Measurements from ENCODE around the gene REXO4.
"Not testable (repeated sequence)": the region's sequence is repeated elsewhere in the genome, so short reads cannot be mapped to it uniquely, and the experiment has no call there.

The REXO4 gene, protein sequence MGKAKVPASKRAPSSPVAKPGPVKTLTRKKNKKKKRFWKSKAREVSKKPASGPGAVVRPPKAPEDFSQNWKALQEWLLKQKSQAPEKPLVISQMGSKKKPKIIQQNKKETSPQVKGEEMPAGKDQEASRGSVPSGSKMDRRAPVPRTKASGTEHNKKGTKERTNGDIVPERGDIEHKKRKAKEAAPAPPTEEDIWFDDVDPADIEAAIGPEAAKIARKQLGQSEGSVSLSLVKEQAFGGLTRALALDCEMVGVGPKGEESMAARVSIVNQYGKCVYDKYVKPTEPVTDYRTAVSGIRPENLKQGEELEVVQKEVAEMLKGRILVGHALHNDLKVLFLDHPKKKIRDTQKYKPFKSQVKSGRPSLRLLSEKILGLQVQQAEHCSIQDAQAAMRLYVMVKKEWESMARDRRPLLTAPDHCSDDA

DNA sequence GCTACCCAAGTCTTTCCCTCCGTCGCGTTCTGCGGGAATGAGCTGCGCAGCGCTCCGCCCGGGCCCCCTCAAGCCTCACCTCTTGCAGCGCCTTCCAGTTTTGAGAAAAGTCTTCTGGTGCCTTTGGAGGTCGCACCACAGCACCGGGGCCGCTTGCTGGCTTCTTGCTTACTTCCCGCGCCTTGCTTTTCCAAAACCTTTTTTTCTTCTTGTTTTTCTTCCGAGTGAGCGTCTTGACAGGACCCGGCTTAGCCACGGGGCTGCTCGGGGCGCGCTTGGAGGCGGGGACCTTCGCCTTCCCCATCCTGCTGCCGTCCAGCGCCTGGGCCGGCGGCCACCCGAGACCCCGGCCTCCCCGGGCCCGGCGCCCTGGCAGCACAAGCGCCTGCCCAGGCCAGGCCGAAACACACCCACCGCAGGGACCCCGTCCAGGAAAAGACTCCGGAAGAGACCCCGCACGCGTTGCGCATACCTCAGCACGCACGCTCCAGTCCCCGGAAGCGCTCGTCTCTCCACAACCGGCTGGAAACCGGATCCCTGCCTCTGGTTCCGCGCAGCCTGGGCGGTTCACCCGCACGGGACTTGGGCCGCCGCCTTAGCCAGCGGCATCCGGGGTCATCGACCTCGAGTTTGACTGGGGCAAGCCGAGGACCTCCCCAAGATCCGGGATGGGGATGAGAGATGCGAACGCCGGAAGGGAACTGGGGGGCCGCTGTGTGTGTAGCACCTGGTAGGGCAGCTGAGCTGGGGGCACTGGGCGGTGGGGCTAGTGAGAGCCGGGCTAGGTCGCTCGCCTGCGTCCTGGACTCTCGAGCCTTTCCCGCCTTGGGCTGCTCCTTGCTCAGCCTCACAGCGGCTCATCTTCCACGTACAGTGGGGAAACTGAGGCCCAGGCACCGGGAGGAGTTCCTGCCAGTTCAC, at the start of gene REXO4:
REXO4 (minus strand) TSS at position 470 of the 921 bp plus-strand sequence; CDS start at position 304, 166 bp downstream.
- peak; percentile 94 for DNase-seq

DNA sequence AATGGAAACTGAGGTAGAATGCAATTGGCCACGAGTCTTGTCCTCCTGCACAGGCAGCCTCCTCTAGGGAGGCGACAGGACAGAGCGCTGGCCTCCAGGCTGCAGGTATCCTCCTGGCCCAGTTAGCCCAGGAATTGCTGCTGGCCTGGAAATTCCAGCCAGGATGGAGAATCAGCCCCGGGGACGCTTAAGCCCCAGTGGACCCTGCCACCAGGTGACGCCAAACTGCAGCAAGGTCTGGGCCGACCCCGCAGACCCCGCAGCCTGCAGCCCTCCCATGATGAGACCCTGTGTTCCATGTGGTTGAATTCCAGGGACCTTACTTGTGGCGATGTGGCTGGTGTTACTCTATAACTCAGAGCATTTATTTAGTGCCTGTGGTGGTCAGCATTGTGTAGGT, 49.3 kb upstream of the REXO4 start:
- no peak for DNase-seq

DNA sequence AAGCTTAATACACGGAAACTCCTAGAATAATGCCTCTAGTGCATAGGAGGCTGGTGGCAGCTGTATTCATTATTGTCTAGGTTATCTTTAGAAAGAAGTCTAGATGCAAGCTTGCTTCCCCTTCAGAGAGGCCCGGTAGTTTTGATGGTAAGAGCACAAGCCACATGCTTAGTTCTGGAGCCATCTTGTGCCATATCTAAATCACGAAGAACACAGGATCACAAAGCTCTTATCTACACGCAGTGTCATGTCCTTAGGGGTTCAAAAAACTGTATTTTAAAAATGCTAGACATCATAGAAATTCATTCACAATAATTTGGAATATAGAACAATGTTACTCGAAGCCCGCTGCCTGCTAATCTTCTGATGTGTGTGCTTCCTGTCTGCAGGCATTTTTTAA, 48.2 kb upstream of the REXO4 start:
- DNase-seq, result no peak

DNA sequence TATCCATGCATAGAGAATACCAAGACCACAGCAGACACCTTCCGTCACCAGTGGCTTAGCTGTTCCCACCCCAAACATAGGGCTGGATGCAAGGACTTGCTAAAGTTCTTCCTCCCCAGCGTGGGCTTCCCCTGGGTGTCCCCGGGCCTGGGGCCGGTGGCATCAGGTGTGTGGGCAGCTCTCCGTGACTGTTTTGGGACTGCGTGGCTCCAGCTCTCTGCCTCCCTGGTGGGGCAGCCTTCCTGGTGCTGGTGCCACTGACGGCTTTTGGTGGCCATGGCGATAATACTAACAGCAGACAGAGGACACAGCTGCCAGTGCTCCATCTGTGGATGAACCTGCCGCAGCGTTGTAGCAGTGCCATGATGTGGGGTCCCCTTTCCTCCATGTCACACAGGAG, 46.8 kb upstream of the REXO4 start:
- DNase-seq, result no peak

DNA sequence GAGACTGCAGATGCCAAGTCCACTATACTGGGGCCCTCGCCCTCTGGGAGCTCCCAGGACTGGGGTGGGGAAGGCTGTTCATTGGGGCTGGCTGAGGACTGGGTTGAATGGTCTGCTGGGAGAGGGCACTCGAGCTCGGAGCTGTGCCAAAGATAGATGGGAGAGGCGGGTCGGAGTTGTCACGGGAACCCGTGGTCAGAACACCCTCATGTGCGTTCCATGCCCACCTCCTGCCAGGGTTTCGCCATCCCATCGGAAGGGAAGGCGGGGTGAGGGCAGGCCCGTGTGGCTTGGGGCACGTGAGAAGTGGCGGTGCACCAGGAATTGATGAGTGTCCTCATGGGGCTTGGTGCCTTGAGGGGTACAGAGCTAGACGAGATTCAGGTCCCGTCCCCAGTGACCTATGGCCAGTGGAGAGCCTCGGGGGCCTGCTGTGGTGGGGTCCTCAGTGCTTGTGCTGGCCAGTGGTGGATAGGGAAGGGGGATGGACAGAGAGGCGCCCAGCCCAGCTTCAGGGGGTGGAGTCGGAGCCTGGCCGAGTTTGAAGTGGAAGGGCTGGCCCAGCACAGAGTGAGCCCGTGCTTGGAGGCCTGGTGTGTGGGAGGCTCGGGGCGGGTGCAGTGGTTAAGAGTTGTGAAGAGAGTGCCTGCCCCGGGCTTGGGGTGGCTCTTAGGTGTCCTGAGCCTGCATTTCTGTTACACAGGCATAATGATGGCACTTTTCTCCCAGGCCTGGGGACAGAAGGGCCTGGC, 46.2 kb upstream of the REXO4 start:
- no peak for DNase-seq

DNA sequence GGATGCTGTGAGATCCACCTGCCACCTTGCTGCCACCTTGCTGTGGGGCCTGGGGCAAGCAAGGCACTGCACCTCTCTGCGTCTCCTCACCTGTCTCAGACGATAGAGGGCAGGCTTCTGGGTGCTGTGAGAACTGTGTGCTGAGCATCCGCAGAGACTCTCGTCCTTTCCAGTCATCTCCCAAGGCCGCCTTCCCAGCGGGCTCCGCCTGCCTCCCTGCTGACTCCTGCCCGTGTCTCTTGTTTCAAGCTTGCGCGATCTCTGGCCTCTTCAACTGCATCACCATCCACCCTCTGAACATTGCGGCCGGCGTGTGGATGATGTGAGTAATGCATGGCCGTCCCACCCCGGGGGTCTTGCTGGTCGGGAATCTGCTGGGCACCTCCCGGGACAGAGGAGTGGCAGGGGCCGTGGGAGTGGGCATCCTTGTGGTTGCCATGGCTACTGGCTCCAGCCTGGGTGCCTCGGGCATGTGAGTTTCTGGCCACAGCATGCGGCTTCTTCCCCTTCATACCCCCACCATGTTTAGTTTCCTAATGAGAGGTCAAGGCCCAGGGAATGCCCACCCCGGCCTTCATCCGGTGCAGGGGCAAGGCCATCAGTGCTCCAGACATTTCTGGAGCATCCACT, 45.5 kb upstream of the REXO4 start:
- DNase-seq, result no peak

DNA sequence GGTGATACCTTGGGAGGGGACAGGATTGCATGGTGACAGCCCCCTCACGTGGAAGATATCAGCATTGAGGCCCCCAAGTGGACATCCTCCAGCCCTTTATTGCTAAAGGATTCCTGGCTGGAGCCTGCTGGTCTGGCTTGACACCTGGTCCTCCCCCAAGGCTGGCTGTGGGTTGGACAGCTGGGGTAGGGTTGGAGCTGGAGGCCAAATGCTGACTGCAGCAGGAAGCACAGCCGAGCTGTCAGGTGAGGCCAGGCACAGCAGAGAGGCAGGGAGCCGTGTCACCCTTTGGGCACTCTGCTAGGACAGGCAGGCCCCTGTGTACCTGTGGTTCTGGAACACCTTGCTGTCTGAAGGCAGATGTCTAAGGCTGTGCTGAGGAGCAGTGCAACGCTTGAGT, 44.2 kb upstream of the REXO4 start:
- no peak for DNase-seq

DNA sequence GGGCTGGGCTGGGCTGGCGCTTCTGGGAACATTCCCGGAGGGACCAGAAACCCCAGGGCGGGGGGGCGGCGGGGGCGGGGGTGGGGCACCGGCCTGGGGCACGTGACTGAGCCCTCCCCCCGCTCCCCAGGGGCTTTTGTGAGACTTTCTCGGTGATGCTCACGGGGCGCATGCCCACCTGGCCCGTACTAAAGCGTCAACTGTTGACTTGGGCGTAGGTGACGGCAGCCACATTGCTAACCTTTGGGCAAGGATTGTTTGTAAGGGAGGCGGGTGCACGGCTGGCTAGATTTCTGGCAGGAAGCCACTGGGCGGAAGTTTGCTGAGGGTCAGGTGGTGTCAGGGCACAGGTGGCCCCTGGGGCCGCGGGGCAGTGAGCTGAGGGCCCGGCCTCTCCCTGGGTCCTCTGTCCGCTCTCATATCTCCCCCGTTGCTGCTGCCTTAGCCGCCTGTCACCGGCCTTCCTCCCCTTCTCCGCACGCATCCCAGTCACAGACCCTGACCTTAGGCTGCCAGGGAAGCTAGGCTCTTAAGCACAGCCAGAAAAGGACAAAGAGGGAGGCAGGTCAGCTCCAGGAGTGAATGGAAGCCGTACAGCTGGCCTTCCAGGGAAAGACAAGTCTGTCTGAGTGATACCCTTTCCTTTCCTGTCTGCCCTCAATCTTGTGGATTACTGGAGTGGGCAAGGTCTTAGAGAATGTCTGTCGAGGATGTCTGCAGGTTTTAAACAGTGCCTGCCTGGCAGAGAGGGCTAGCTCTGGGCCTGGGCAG, 42.8 kb upstream of the REXO4 start:
- no peak for DNase-seq

DNA sequence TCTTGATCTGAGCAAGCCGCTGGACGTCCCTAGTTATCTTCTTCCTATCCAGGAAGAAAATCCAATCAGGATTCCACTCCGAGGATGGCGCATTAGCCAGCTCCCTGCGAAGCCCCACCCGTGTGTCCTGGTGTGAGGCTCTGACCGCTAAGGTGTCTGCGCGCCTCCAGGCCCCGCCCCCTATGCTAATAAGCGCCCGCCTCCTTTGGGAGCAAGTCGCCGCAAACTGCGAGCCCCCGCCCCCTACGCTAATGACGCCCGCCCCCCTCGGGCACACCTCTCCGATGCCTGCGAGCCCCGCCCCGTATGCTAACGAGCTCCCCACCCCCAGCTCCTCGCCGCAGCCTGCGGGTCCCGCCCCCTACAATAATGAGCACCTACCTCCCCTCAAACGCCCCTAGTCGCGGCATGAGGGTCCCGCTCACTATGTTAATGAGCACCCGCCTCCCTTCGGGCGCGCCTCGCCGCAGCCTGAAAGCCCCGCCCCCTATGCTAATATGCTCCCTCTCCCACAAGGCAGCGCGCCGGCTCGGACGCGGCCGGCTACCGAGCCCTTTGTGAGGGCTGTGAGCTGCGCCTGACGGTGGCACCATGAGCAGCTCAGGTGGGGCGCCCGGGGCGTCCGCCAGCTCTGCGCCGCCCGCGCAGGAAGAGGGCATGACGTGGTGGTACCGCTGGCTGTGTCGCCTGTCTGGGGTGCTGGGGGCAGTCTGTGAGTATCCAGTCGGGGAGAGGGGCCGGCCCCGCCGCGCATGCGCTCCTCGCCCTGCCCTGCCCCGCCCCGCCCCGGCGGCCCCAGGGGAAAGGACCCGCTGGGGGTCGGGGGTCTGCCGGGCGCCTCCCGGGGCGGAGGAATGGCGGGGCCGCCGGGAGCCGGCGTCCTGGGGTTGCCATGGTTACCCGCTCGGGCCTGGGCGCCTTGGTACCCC, 41.9 kb upstream of the REXO4 start, which contains the start of gene CACFD1:
CACFD1 (plus strand) TSS at position 503 of the 929 bp plus-strand sequence; CDS start at position 592, 89 bp downstream.
- peak; percentile 93 to 94 for DNase-seq

DNA sequence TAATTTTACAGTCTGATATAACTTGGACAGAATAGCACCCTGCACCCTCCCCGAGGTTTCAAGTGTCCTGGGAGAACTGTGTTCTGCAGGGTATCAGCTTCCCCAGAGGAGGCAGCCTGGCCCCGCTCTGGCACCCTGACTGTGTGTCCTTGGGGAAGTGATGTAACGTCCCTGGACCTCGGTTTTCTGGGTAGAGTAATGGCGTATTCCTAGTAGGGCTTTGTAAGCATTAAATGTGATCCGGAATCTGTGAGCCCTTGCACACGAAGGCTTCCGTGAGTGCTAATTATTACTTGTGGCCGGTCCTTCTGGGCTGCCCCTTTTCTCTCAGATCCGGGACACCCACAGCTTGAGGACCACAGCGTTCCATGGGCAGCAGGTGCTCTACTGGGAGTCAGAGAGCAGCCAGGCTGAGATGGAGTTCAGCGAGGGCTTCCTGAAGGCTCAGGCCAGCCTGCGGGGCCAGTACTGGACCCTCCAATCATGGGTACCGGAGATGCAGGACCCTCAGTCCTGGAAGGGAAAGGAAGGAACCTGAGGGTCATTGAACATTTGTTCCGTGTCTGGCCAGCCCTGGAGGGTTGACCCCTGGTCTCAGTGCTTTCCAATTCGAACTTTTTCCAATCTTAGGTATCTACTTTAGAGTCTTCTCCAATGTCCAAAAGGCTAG, 41.0 kb upstream of the REXO4 start:
- DNase-seq, result no peak

DNA sequence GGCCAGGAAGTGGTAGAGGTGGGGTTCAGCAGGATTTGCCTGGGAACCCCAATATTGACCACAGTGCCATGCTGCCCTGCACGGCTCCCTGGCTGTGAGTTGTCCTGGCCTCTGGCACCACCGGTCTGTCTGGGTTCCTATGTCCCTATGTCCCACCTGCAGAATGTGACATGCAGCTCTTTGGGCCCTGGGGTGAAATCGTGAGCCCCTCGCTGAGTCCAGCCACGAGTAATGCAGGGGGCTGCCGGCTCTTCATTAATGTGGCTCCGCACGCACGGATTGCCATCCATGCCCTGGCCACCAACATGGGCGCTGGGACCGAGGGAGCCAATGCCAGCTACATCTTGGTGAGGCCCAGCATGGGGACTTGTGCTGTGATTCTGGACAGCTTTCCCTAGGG, 39.9 kb upstream of the REXO4 start:
- DNase-seq, result no peak

DNA sequence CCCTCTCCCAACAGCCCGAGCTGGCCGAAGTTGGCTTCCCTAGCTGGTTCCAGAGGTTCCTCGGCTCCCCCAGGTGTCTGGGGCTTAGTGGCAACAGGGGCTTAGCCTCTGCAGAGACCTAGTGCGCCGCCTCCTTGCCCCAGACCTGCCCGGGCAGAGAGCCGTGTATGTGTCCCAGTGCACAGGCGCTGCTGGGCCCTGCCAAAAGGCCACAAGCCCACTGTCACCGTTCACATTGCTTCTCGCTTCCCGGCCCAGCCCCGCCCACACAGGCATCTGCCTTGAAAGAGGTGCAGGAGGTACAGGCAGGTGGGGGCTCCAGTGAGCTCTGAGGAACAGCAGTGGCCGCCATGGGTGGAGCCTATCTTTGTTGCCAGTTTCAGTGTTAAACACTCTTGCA, 39.4 kb upstream of the REXO4 start:
- DNase-seq, result no peak

DNA sequence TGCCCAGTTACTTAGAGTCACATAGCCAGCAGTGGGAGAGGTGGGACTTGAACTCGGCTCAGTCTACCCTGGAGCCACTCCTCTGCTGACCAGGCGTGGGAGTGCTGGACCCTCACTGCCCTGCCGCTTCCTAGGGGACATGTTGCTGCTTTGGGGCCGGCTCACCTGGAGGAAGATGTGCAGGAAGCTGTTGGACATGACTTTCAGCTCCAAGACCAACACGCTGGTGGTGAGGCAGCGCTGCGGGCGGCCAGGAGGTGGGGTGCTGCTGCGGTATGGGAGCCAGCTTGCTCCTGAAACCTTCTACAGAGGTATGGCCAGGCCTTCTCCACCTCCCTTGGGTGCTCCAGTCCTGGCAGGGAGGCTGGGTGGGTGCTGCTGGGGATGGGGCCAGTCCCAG, 38.6 kb upstream of the REXO4 start:
- no peak for DNase-seq

DNA sequence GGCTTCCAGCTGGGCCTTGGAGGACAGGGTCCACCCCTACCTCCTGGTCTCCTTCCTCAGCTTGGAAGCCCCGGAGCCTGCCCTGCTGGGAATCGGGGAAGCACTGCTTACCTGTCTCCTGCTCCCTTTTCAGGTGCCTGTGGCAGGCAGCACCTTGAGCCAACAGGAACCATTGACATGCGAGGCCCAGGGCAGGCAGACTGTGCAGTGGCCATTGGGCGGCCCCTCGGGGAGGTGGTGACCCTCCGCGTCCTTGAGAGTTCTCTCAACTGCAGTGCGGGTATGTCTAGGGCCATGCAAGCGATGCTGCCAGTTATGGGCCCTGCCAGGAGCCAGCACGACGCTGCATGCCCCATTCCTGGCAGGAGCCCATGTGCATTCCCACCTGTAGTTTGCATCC, 38.1 kb upstream of the REXO4 start:
- DNase-seq, result no peak

DNA sequence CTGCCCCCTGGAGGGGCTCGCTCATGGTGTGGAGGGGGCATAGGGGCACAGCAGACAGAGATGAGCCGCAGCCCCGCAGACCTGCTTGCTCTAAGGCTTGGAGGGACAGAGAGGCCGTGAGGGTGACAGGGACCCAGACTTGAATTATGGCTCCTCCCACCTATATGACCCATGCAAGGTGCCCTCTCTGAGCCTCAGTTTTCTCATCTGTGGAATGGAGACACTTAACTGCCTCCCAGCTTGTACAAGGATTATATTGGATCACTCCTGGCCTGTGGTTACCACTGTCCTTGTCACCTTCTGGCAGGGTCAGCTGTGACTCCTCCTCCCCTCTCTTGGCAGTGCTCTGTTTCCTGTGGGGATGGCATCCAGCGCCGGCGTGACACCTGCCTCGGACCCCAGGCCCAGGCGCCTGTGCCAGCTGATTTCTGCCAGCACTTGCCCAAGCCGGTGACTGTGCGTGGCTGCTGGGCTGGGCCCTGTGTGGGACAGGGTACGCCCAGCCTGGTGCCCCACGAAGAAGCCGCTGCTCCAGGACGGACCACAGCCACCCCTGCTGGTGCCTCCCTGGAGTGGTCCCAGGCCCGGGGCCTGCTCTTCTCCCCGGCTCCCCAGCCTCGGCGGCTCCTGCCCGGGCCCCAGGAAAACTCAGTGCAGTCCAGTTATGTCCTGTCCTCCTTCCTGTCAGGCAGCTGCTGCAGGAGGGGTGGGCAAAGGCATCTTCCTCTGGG, 37.3 kb upstream of the REXO4 start:
- DNase-seq, result no peak

DNA sequence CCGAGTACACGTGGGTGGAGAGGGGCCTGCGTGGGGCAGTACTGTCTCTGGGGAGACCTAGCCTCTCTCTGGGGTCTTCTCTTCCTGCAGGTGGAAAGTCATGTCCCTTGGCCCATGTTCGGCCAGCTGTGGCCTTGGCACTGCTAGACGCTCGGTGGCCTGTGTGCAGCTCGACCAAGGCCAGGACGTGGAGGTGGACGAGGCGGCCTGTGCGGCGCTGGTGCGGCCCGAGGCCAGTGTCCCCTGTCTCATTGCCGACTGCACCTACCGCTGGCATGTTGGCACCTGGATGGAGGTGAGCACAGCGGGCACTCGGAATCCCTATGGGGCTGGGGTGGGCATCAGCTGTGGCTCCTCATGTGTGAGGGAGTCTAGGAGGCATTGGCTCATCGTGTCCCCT, 36.5 kb upstream of the REXO4 start:
- DNase-seq, result no peak

DNA sequence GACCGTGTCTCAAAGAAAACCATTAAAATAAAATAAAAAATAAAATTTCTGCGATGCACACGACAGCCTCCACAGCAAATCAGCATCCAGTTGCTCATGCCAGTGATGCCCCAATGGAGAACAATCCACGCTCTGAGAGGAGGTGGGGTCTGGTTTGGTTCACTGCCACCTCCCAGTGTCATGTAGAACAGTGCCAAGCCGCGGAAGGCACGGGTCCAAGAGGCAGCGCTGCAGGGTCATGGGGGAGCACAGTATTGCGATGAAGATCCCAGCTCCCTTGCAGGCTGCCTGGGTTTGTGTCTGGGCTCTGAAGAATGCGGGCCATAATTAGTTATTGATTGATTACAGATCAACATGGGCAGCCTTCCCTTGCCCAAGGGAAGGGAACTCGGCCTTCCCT, 35.8 kb upstream of the REXO4 start:
- no peak for DNase-seq

DNA sequence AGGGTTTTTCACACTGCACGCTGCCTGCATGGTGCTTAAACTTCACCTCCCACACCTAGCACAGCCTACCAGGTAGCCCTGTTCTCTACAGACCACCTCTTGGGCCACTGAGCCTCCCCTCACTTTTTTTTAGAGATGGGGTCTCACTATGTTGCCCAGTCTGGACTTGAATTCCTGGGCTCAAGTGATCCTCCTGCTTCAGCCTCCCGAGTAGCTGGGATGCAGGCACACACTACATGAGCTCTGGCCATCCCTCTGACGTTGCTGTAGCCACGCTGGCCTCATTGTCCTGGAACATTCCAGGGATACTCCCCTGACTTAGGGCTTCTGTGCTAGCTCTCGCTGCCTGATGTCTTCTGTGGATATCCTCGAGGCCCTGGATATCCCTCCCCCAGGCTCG, 34.8 kb upstream of the REXO4 start:
- DNase-seq, result no peak

DNA sequence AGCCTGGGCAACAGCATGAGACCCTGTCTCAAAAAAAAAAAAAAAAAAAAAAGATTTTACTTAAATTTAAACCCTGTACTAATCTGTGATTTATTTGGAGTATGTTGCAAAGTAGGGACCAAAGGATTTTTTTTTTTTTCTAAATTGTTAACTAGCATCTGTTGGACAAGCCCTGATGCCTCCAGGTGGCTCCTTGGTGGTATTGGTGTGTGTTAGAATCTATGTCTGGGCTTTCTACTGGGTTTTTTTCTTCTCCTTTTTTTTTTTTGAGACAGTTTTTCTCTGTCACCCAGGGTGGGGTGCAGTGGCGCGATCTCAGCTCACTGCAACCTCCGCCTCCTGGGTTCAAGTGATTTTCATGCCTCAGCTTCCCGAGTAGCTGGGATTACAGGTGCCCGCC, 34.1 kb upstream of the REXO4 start:
- not testable (repeated sequence) for DNase-seq

All from activated T-cell treated with anti-CD3 and anti-CD28 coated beads, Interleukin-2, amount 50 U/mL, for 48 hours (primary cell).